ENCODE results near the gene NLRP1. TPM values are rescaled to one million over a fixed set of nuclear protein-coding genes. Genes with fewer than 3 reads are reported as not detected.

Gene NLRP1
- total and polyA plus RNA-seq, 2 of the 13 experiments (the other 11 are each of a cell fraction or from before 2014, with no cell fraction given): 3.4 to 3.7 TPM

DNA sequence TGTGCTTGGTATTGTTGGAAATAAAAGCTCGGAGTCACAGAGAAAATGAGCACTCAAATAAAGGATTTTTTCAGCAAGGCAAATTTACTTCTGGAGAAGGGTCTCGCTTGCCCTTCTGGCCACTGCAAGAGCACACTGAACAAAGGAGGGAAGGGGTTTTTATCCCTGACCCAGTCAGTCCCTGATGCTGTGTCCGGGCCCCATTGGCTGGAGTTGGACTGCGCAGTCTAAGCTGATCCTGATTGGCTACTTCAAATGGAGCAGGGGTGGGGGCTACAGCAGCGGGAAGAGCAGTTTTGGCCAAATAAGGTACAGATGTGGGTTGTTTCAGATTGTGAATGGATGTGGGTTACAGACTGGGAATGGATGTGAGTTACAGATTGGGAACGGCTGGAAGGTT is 4.3 kb upstream of the NLRP1 start:
- intact Hi-C loops (cut with micrococcal nuclease; ENCODE audit: unreplicated experiment) (loop anchor here (5.0 to 10.0 kb wide), 3 partner anchors 116 to 849 kb away; partner anchors contain the start of gene AIPL1), in situ Hi-C loops (cut with HindIII; ENCODE audit: extremely low pct_ligation_motif_present, low pct_unique_long_range_greater_than_20kb) (loop anchor here (5.0 kb wide), 2 partner anchors 119 to 834 kb away; no protein-coding TSS in a partner anchor)
- TF ChIP-seq, protein P1, sequence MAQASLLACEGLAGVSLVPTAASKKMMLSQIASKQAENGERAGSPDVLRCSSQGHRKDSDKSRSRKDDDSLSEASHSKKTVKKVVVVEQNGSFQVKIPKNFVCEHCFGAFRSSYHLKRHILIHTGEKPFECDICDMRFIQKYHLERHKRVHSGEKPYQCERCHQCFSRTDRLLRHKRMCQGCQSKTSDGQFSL (CRISPR knock-in tag; IDR thresholded peaks at IDR 0.05): no peak
- TF ChIP-seq SMYD3 (CRISPR knock-in tag; IDR thresholded peaks at IDR 0.05) (no peak), ATM (IDR thresholded peaks at IDR 0.05; ENCODE audit: borderline replicate concordance) (no peak), GRHL1 (CRISPR knock-in tag; conservative IDR thresholded peaks at IDR 0.05) (no peak), LBX2 (CRISPR knock-in tag; IDR thresholded peaks at IDR 0.05; ENCODE audit: borderline replicate concordance) (no peak)
- TF ChIP-seq, protein P2, sequence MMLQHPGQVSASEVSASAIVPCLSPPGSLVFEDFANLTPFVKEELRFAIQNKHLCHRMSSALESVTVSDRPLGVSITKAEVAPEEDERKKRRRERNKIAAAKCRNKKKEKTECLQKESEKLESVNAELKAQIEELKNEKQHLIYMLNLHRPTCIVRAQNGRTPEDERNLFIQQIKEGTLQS (CRISPR knock-in tag; IDR thresholded peaks at IDR 0.05): no peak
- Histone ChIP-seq H3K79me2 (ENCODE audit: insufficient read depth, low read length) (no peaks in the 10 kb centered on the region), H3K4me3 (replicated peaks in 1 of 3; ENCODE audit: insufficient read depth in 1 of 3, low read depth in 2 of 3, low read length in 3 of 3) (no peak overlapping the region), H3K36me3 (replicated peaks in 1 of 2; ENCODE audit: control insufficient read depth in 1 of 2, insufficient read depth in 2 of 2, low read length in 2 of 2) (no peaks in the 10 kb centered on the region), H3K9me3 (ENCODE audit: low read length) (no peaks in the 10 kb centered on the region), H4K20me1 (ENCODE audit: insufficient read depth, low read length) (no peaks in the 10 kb centered on the region), H3K9ac (ENCODE audit: insufficient read depth, low read depth, low read length) (no peak overlapping the region), H3K27me3 (ENCODE audit: control insufficient read depth in 1 of 2, insufficient read depth in 2 of 2, low read length in 2 of 2) (no peaks in the 10 kb centered on the region), H3K4me2 (ENCODE audit: low read depth, low read length) (no peak overlapping the region), H3K4me1 (ENCODE audit: insufficient read depth, low read length) (no peaks in the 10 kb centered on the region), H2AFZ (ENCODE audit: low read length) (no peak overlapping the region), H3K27ac (ENCODE audit: extremely low read length, insufficient read depth, low read length) (no peak overlapping the region)
- FAIRE-seq (no peak), ATAC-seq (no peak), DNase-seq (ENCODE audit: low spot score) (no peak)
- ChIA-PET CTCF (ENCODE audit: low intra/inter-chr PET ratio, low total read pairs) (interaction anchor here (3.9 kb wide), 1 partner anchor 833 kb away, joined by 56 read pairs; no protein-coding TSS in a partner anchor), POLR2A (no interaction called here)
- 19% methylated on average over 6 of the region's 6 CpGs for WGBS (ENCODE audit: low lambda C conversion rate)
- BruUV-seq (replicated peaks): no TSS peak

Measured in HepG2 (cell line).